KOPT-K1 (cell line): Measurements from ENCODE around the gene CEACAM16.
"Not testable (repeated sequence)": the region's sequence is repeated elsewhere in the genome, so short reads cannot be mapped to it uniquely, and the experiment has no call there.

Experiments used
- H3K27ac ChIP-seq: fragments of 200-600 bp; sonication (generic); 2 replicates; pipeline ENCODE4 v1.5.1; 2016; ENCODE audit warnings: antibody characterized with exemption, mild to moderate bottlenecking, low read depth, low read length; ENCODE audit not compliant: poor library complexity, severe bottlenecking
- H3K36me3 ChIP-seq: fragments of 200-600 bp; sonication (generic); 2 replicates; pipeline ENCODE4 v1.5.1; 2017; ENCODE audit warnings: antibody characterized with exemption, mild to moderate bottlenecking, low read length, moderate library complexity; ENCODE audit not compliant: insufficient read depth
- H3K9me3 ChIP-seq: fragments of 200-600 bp; sonication (generic); 2 replicates; pipeline ENCODE4 v1.5.1; 2017; ENCODE audit warnings: antibody characterized with exemption, low read length, mild to moderate bottlenecking; ENCODE audit not compliant: insufficient read depth, poor library complexity, severe bottlenecking

CEACAM16 gene

DNA sequence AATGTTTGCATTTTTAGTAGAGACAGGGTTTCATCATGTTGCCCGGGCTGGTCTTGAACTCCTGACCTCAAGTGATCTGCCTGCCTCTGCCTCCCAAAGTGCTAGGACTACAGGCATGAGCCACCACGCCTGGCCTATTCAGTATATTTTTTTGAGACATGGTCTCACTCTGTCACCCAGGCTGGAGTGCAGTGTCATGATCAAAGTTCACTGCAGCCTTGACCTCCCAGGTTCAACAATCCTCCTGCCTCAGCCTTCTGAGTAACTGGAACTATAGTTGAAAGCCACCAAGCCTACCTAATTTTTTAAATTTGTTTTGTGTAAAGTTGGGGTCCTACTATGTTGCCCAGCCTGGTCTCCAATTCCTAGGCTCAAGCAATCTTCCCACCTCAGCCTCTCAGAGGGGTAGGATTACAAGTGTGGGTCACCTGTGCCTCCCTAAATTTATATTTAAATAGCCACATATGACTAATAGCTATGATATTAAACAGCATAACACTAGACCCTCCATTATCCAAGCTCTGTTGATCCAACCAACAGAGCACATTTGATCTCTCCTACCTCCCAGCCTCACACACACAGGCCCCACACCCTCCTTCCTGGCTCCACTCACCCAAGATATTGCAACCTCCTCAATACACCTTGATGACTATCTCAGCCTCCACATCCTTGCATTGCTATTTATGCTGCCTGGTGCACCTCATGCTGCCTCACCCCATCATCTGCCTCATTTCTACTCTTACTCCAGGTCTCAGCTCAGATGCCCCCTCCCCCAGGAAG, 29.8 kb upstream of the CEACAM16 start:
- no peaks in the 10 kb centered on the region for H3K36me3 ChIP-seq
- H3K9me3 ChIP-seq = no peaks in the 10 kb centered on the region
- H3K27ac ChIP-seq = no peak overlapping the region

DNA sequence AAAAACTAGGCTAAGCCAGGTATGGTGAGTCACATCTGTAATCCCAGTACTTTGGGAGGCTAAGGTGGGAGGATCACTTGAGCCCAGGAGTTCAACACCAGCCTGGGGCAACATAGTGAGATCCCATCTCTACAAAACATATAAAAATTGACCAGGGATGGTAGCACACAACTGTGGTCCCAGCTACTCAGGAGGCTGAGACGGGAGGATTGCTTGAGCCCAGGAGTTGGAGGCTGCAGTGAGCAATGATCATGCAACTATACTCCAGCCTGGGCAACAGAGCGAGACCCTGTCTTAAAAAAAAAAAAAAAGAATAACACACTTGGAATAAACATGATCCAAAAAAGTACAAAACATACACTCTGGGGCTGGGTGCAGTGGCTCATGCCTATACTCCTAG, 28.9 kb upstream of the CEACAM16 start:
- not testable (repeated sequence) for H3K9me3 ChIP-seq, H3K27ac ChIP-seq, H3K36me3 ChIP-seq

DNA sequence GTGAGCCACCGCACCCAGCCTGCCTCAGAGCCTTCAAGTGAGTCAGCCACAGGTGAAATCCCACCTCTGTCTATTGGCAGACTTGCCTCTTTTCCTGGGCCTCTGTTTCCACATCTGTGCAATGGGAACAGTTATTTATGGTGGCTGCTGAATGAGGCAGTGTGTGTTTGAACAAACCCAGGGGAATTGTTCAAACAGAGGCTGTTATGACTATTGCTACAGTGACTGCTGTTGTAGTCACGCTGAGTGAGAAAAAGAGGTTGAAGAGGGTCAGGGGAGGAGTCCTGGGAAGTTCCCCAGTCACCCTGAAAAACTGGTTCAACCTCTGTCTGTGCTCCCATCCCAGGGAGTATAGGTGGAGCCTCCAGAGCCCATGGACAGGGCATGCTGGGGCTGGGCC, 27.6 kb upstream of the CEACAM16 start, which contains the start of gene CEACAM19:
CEACAM19 (plus strand) TSS at position 83 of the 400 bp plus-strand sequence. CDS start 450 bp downstream, outside the sequence.
- H3K27ac ChIP-seq = no peak within 1 kb of the TSS

DNA sequence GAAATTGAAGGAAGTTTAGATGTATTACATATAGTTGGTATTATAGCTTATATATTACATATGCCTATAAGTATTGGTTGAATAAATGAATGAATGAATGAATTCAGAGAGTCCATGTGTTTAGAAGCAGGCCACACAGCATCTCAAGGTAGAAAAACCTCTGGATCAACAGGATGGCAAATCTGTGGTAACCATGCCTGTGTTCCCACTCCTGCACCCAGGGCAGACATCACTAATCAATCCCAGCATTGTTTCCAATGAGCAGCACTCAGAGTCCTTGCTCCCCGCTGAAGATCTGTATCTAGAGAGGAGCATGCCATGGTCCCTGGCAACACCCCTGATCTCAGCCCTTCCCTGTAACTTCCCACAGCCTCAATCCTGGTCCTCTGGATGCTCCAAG, 26.7 kb upstream of the CEACAM16 start:
- no peak overlapping the region for H3K27ac ChIP-seq
- no peaks in the 10 kb centered on the region for H3K9me3 ChIP-seq

More for the DNA sequence above, 27.6 kb upstream of the CEACAM16 start, which contains the start of gene CEACAM19:
- no peaks in the 10 kb centered on the region for H3K9me3 ChIP-seq
- no peaks in the 10 kb centered on the region for H3K36me3 ChIP-seq

DNA sequence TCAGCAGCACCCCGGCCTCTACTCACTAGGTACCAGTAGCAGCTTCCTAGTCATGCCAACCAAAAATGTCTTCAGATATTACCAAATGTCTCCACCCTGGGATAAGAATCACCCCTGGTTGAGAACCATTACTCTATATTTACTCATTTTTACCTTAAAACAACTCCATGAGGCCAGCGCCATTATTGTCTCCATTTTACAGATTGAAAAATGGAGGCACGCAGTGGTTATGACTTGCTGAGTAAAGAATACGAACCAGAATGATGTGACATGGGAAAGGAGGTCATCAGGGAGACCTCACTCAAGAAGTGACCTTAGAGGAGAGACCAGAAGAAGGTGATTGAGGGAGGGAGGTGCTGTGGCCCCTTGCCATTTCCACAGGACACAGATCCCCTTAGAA, 25.4 kb upstream of the CEACAM16 start:
- Histone ChIP-seq H3K36me3 (no peaks in the 10 kb centered on the region), H3K27ac (no peak overlapping the region), H3K9me3 (no peaks in the 10 kb centered on the region)

More for the DNA sequence above, 26.7 kb upstream of the CEACAM16 start:
- no peaks in the 10 kb centered on the region for H3K36me3 ChIP-seq

DNA sequence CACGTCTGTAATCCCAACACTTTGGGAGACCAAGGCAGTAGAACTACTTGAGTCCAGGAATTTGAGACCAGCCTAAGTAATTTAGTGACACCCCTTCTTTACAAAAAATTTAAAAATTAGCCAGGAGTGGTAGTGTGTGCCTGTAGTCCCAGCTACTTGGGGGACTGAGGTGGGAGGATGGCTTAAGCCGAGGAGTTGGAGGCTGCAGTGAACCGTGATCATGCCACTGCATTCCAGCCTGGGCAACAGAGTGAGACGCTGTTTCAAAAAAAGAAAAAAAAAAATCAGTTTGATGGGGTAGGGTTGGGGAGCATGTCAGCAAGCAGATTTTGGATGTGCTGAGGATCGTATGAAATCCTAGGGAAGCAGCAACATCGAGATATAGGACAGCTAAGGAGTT, 23.4 kb upstream of the CEACAM16 start:
- H3K36me3 ChIP-seq = no peaks in the 10 kb centered on the region
- no peak overlapping the region for H3K27ac ChIP-seq

DNA sequence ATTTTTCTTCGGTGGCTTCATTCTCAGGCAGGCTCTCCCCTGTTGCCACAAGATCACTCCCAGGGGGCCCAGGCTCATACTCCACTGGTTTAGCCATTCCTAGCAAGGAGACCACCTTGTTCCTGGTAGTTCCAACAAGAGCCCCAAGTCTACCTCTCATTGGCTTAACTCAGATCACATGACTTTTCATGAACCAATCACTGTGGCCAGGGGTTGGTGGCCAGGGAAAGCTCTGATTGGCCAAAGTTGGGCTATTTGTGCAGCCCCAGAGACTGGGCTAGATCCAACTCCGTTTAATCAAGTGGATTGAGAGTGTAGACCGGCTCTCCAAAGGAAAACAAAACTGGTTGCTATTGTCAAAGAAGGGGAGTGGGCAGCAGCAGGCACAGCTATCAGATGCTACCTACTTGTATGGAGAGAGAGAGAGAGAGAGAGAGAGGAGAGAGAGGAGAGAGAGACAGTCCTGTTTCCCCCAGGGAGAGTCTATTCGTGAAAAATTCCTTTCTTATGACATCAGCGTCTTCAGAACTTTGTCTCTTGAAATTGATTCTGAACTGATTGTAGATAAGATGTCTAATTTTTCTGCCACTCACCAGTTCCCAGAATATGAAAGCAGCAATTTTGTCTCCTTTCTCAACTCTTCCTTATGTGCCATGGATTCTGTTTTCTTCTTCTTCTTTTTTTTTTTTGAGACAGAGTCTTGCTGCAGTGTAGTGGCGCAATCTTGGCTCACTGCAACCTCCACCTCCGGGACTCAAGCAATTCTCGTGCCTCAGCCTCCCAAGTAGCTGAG, 21.7 kb upstream of the CEACAM16 start:
- H3K27ac ChIP-seq = no peak overlapping the region
- no peaks in the 10 kb centered on the region for H3K9me3 ChIP-seq
- no peaks in the 10 kb centered on the region for H3K36me3 ChIP-seq

More for the DNA sequence above, 23.4 kb upstream of the CEACAM16 start:
- no peaks in the 10 kb centered on the region for H3K9me3 ChIP-seq

DNA sequence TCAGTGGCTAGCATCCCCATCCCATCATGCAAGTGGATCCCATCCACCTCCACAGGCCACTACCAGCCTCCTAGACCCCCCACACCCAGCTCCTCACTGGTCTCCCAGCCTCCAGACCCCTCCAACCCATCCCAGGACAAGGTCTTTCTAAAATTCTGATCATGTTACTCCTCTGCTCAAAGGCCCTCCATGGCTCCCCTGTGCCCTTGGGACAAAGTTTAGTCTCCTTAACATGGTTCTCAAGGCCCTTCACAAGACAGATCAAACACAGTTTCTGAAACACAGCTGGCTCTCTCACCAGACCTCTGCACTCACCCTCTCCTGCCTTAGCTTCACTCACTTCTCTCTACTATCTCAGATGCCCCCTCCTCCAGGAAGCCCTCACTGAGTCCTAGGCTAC, 18.4 kb upstream of the CEACAM16 start:
- H3K36me3 ChIP-seq = no peaks in the 10 kb centered on the region
- H3K27ac ChIP-seq = no peak overlapping the region
- no peaks in the 10 kb centered on the region for H3K9me3 ChIP-seq

DNA sequence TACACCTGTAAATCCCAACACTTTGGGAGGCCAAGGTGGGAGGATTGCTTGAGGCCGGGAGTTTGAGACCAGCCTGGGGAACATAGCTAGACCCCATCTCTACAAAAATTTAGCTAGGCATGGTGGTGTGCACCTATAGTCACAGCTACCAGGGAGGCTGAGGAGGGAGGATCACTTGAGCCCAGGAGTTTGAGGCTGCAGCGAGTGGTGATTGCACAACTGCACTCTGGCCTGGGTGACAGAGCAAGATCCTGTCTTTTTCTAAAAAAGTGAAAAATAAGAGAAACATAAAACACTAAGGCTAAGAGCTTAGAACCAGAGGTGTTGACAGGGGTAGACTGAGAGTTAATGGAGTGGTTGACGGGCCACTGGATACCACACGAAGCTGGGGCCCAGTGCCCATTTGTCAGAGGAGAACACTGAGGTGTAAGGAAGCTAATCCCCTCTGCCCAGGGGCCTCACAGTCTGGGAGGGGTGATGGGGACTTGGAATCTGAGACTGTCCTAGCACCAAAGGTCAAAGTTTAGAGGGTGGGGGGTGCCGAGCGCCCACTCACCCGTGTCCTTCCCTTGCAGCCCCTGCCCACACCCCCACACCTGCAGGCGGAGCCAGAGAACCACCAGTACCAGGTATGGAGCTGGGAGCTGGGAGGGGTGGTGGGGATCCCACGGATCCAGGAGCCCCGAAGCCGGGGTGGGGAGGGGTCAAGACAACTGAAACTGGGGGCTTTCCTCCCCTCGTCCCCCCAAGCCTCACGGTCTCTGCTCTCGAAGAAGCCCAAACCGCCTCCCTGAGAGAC, 16.8 kb upstream of the CEACAM16 start:
- Histone ChIP-seq H3K27ac (no peak overlapping the region), H3K36me3 (no peaks in the 10 kb centered on the region), H3K9me3 (no peaks in the 10 kb centered on the region)

DNA sequence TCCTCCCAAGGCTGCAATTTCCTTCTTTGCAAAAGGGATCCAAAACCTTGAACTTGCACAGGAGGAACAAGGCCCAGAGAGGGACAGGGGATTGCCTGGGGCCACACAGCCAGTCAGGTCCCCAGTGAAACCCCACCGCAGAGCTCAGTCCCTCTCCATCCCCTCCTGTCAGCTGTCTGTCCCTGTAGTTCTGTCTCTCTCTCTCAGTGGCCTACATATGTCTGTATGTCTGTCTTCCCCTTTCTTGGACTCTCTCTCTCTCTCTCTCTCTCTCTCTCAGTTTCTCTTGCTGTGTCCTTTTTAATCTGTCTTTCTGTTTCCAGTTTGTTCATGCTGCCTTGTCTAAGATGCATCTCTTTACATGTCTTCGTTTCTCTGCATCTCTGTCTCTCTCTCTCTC, 16.1 kb upstream of the CEACAM16 start:
- H3K9me3 ChIP-seq = no peaks in the 10 kb centered on the region
- H3K27ac ChIP-seq = no peak overlapping the region
- H3K36me3 ChIP-seq = no peaks in the 10 kb centered on the region

DNA sequence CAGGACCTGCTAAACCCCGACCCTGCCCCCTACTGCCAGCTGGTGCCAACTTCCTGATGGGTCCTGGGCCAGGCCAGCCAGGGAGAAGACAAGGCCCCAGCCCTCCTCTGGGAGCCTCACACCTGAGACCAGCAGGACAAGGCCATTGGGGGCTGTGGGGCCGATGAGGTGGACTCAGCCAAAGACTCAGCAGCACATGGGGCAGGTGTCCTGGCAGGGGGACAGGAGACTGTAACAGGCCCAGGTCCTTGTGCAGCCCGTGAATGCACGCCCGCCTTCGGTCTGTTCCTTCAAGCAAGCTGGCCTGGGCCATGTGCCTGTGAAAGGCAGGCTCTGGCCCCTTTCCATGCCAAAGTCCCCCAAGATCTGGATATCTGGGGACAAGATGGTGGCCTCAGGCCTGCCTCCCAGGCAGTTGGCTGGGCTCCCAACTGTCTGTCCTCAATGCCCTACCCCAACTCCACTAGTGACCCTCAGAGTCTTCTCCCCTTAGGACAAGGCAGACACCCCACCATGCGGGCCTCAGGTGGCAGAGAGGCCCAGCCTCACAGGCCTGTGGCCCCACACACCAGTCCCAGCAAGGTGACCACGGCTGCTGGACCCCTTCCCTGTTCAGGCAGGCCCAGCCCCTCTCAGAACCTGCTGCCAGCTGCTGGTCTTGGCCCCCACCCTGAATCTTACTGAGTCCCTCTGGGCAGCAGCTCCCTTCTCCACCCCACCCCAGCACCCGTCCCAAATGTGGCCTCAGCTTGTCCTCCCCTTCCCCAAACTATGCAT, 15.3 kb upstream of the CEACAM16 start:
- H3K36me3 ChIP-seq = no peaks in the 10 kb centered on the region
- no peak overlapping the region for H3K27ac ChIP-seq
- no peaks in the 10 kb centered on the region for H3K9me3 ChIP-seq

DNA sequence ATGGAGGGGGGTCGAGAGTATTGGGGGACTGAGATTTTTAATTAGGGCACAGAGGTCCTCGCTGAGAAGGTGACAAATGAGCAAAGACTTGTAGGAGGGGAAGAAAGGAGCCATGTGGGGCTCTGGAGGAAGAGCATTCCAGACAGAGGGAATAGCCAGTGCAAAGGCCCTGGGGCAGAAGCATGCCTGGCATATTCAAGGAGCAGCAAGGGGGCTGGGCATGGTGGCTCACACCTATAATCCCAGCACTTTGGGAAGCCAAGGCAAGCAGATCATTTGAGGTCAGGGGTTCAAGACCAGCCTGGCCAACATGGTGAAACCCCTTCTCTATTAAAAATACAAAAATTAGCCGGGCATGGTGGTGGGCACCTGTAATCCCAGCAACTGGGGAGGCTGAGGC, 14.6 kb upstream of the CEACAM16 start:
- not testable (repeated sequence) for H3K9me3 ChIP-seq, H3K27ac ChIP-seq, H3K36me3 ChIP-seq

DNA sequence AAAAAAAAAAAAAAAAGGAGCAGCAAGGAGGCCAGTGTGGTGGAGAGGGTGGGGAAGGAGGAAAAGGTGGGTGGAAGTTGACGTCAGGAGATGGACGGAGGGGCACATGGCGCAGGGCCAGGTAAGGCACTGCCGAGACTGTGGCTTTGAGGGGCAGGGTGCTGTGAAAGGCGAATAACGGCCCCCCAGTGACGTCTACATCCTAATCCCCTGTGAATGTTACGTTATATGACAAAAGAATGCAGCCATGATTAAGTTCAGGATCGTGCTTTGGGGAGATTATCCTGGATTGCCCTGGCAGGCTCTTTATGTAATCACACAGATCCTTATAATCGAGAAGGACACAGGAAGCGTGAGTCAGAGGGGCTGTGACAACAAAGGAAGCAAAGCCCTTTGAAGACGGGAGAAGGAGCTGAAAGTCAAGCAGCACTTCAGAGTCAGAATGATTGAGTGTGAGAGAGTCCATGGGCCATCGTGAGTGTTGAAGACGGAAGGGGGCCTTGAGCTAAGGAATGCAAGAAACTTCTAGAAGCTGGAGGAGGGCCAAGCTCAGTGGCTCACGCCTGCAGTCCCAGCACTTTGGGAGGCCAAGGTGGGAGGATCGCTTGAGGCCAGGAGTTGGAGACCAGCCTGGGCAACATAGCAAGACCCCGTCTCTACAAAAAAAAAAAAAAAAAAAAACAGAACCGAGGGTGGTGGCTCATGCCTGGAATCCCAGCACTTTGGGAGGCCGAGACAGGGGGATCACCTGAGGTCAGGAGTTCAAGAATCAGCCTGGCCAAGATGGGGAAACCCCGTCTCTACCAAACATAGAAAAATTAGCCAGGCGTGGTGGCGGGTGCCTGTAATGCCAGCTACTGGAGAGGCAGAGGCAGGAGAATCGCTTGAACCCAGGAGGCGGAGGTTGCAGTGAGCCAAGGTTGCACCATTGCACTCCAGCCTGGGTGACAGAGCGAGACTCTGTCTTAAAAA, 13.8 kb upstream of the CEACAM16 start:
- Histone ChIP-seq H3K36me3 (no peaks in the 10 kb centered on the region), H3K9me3 (no peaks in the 10 kb centered on the region), H3K27ac (no peak overlapping the region)
